ENCODE measurements around the gene SNRK.

Gene SNRK

GRCh38 chr3:43255662-43256061 is 30.7 kb upstream of the SNRK start:
- no peaks in the 10 kb centered on the region for H3K36me3 ChIP-seq (ENCODE audit: insufficient read depth, low read length)
- no peaks in the 10 kb centered on the region for H3K9me3 ChIP-seq (ENCODE audit: low read length)
- H3K27me3 ChIP-seq (ENCODE audit: insufficient read depth, low read length) = peaks cover 2% of the 10 kb centered on the region
- H3K4me3 ChIP-seq (ENCODE audit: low read length) = no peak overlapping the region
- no peaks in the 10 kb centered on the region for H3K4me1 ChIP-seq (ENCODE audit: insufficient read depth, low read length)
- H2AFZ ChIP-seq (ENCODE audit: low read depth, low read length) = no peak overlapping the region

GRCh38 chr3:43256714-43257461 is 29.5 kb upstream of the SNRK start:
- Histone ChIP-seq H3K4me3 (ENCODE audit: low read length) (no peak overlapping the region), H2AFZ (ENCODE audit: low read depth, low read length) (no peak overlapping the region), H3K4me1 (ENCODE audit: insufficient read depth, low read length) (no peaks in the 10 kb centered on the region), H3K27me3 (ENCODE audit: insufficient read depth, low read length) (peaks cover 2% of the 10 kb centered on the region), H3K36me3 (ENCODE audit: insufficient read depth, low read length) (no peaks in the 10 kb centered on the region), H3K9me3 (ENCODE audit: low read length) (no peaks in the 10 kb centered on the region)

- H3K9me3 ChIP-seq (ENCODE audit: low read length) = no peaks in the 10 kb centered on the region
- no peak overlapping the region for H2AFZ ChIP-seq (ENCODE audit: low read depth, low read length)
- H3K36me3 ChIP-seq (ENCODE audit: insufficient read depth, low read length) = no peaks in the 10 kb centered on the region
- peaks cover 2% of the 10 kb centered on the region for H3K27me3 ChIP-seq (ENCODE audit: insufficient read depth, low read length)
- no peak overlapping the region for H3K4me3 ChIP-seq (ENCODE audit: low read length)
- H3K4me1 ChIP-seq (ENCODE audit: insufficient read depth, low read length) = no peaks in the 10 kb centered on the region
These were observed 28.5 kb upstream of the SNRK start for GRCh38 chr3:43257850-43258249.

GRCh38 chr3:43259626-43260025 is 26.7 kb upstream of the SNRK start:
- Histone ChIP-seq H3K9me3 (ENCODE audit: low read length) (no peaks in the 10 kb centered on the region), H3K36me3 (ENCODE audit: insufficient read depth, low read length) (no peaks in the 10 kb centered on the region), H3K27me3 (ENCODE audit: insufficient read depth, low read length) (no peaks in the 10 kb centered on the region), H3K4me1 (ENCODE audit: insufficient read depth, low read length) (no peaks in the 10 kb centered on the region), H3K4me3 (ENCODE audit: low read length) (no peak overlapping the region), H2AFZ (ENCODE audit: low read depth, low read length) (no peak overlapping the region)

GRCh38 chr3:43260412-43260811 is 25.9 kb upstream of the SNRK start:
- H3K4me3 ChIP-seq (ENCODE audit: low read length) = no peak overlapping the region
- no peaks in the 10 kb centered on the region for H3K4me1 ChIP-seq (ENCODE audit: insufficient read depth, low read length)
- H3K9me3 ChIP-seq (ENCODE audit: low read length) = no peaks in the 10 kb centered on the region
- H2AFZ ChIP-seq (ENCODE audit: low read depth, low read length) = no peak overlapping the region
- H3K27me3 ChIP-seq (ENCODE audit: insufficient read depth, low read length) = no peaks in the 10 kb centered on the region
- H3K36me3 ChIP-seq (ENCODE audit: insufficient read depth, low read length) = no peaks in the 10 kb centered on the region

- H3K9me3 ChIP-seq (ENCODE audit: low read length) = no peaks in the 10 kb centered on the region
- no peak overlapping the region for H3K4me3 ChIP-seq (ENCODE audit: low read length)
- H3K36me3 ChIP-seq (ENCODE audit: insufficient read depth, low read length) = no peaks in the 10 kb centered on the region
- no peak overlapping the region for H2AFZ ChIP-seq (ENCODE audit: low read depth, low read length)
- no peaks in the 10 kb centered on the region for H3K4me1 ChIP-seq (ENCODE audit: insufficient read depth, low read length)
- no peaks in the 10 kb centered on the region for H3K27me3 ChIP-seq (ENCODE audit: insufficient read depth, low read length)
These were observed 24.1 kb upstream of the SNRK start for GRCh38 chr3:43262194-43262593.

- Histone ChIP-seq H2AFZ (ENCODE audit: low read depth, low read length) (no peak overlapping the region), H3K4me1 (ENCODE audit: insufficient read depth, low read length) (no peaks in the 10 kb centered on the region), H3K4me3 (ENCODE audit: low read length) (no peak overlapping the region), H3K36me3 (ENCODE audit: insufficient read depth, low read length) (no peaks in the 10 kb centered on the region), H3K27me3 (ENCODE audit: insufficient read depth, low read length) (no peaks in the 10 kb centered on the region), H3K9me3 (ENCODE audit: low read length) (no peaks in the 10 kb centered on the region)
These were observed 19.9 kb upstream of the SNRK start for GRCh38 chr3:43266451-43266850.

- Histone ChIP-seq H3K4me1 (ENCODE audit: insufficient read depth, low read length) (no peaks in the 10 kb centered on the region), H3K4me3 (ENCODE audit: low read length) (no peak overlapping the region), H3K9me3 (ENCODE audit: low read length) (no peaks in the 10 kb centered on the region), H2AFZ (ENCODE audit: low read depth, low read length) (no peak overlapping the region), H3K27me3 (ENCODE audit: insufficient read depth, low read length) (no peaks in the 10 kb centered on the region), H3K36me3 (ENCODE audit: insufficient read depth, low read length) (no peaks in the 10 kb centered on the region)
These were observed 19.3 kb upstream of the SNRK start for GRCh38 chr3:43266995-43267394.

- Histone ChIP-seq H3K36me3 (ENCODE audit: insufficient read depth, low read length) (no peaks in the 10 kb centered on the region), H3K4me3 (ENCODE audit: low read length) (no peak overlapping the region), H3K9me3 (ENCODE audit: low read length) (no peaks in the 10 kb centered on the region), H2AFZ (ENCODE audit: low read depth, low read length) (no peak overlapping the region), H3K4me1 (ENCODE audit: insufficient read depth, low read length) (no peaks in the 10 kb centered on the region), H3K27me3 (ENCODE audit: insufficient read depth, low read length) (no peaks in the 10 kb centered on the region)
These were observed 17.7 kb upstream of the SNRK start for GRCh38 chr3:43268636-43269035.

- Histone ChIP-seq H3K9me3 (ENCODE audit: low read length) (no peaks in the 10 kb centered on the region), H3K4me1 (ENCODE audit: insufficient read depth, low read length) (no peaks in the 10 kb centered on the region), H2AFZ (ENCODE audit: low read depth, low read length) (no peak overlapping the region), H3K4me3 (ENCODE audit: low read length) (no peak overlapping the region), H3K36me3 (ENCODE audit: insufficient read depth, low read length) (no peaks in the 10 kb centered on the region), H3K27me3 (ENCODE audit: insufficient read depth, low read length) (no peaks in the 10 kb centered on the region)
These were observed 16.3 kb upstream of the SNRK start for GRCh38 chr3:43270078-43270477.

GRCh38 chr3:43273416-43273815 is 12.9 kb upstream of the SNRK start:
- no peaks in the 10 kb centered on the region for H3K4me1 ChIP-seq (ENCODE audit: insufficient read depth, low read length)
- no peak overlapping the region for H3K4me3 ChIP-seq (ENCODE audit: low read length)
- no peak overlapping the region for H2AFZ ChIP-seq (ENCODE audit: low read depth, low read length)
- no peaks in the 10 kb centered on the region for H3K9me3 ChIP-seq (ENCODE audit: low read length)
- H3K36me3 ChIP-seq (ENCODE audit: insufficient read depth, low read length) = no peaks in the 10 kb centered on the region
- H3K27me3 ChIP-seq (ENCODE audit: insufficient read depth, low read length) = no peaks in the 10 kb centered on the region

GRCh38 chr3:43279082-43279481 is 7.3 kb upstream of the SNRK start:
- Histone ChIP-seq H3K36me3 (ENCODE audit: insufficient read depth, low read length) (no peaks in the 10 kb centered on the region), H3K27me3 (ENCODE audit: insufficient read depth, low read length) (peaks cover 5% of the 10 kb centered on the region), H3K9me3 (ENCODE audit: low read length) (no peaks in the 10 kb centered on the region), H3K4me1 (ENCODE audit: insufficient read depth, low read length) (no peaks in the 10 kb centered on the region), H3K4me3 (ENCODE audit: low read length) (no peak overlapping the region), H2AFZ (ENCODE audit: low read depth, low read length) (no peak overlapping the region)

GRCh38 chr3:43279532-43279931 is 6.8 kb upstream of the SNRK start:
- Histone ChIP-seq H3K4me1 (ENCODE audit: insufficient read depth, low read length) (no peaks in the 10 kb centered on the region), H3K9me3 (ENCODE audit: low read length) (no peaks in the 10 kb centered on the region), H3K4me3 (ENCODE audit: low read length) (no peak overlapping the region), H2AFZ (ENCODE audit: low read depth, low read length) (no peak overlapping the region), H3K27me3 (ENCODE audit: insufficient read depth, low read length) (peaks cover 5% of the 10 kb centered on the region), H3K36me3 (ENCODE audit: insufficient read depth, low read length) (no peaks in the 10 kb centered on the region)

GRCh38 chr3:43281020-43281419 is 5.3 kb upstream of the SNRK start:
- no peak overlapping the region for H2AFZ ChIP-seq (ENCODE audit: low read depth, low read length)
- H3K27me3 ChIP-seq (ENCODE audit: insufficient read depth, low read length) = peaks cover 11% of the 10 kb centered on the region
- peaks cover 3% of the 10 kb centered on the region for H3K4me1 ChIP-seq (ENCODE audit: insufficient read depth, low read length)
- H3K9me3 ChIP-seq (ENCODE audit: low read length) = no peaks in the 10 kb centered on the region
- H3K4me3 ChIP-seq (ENCODE audit: low read length) = no peak overlapping the region
- H3K36me3 ChIP-seq (ENCODE audit: insufficient read depth, low read length) = no peaks in the 10 kb centered on the region

All from neuron (in vitro differentiated cells).